Measurements from ENCODE around the gene DLL1. TPM values are rescaled to one million over a fixed set of nuclear protein-coding genes. Genes with fewer than 3 reads are reported as not detected.

DLL1 gene
- total RNA-seq, 5 donors from 2014 or later (not counting 1 experiment from before 2014, with no cell fraction given), result 3.3 to 8.6 (median 4.7) TPM

DNA sequence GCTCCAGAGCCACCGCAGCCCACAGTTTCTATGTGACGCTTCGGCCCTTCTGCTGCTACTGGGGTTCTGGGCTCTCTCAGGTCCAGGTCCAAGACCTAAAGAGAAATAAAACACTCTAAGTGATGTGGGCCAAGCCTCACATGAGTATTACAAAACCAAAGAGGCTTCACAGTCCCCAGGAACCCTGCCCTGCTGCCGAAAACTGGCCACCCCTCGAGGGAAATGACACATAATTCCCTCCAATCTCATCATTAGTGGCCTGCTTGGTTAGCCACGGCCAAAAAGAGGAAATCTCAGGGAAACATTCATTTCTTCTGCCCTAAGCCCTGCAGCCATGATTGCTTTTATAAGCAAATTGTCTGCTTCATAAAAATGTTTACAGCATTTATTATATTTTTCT lies 32.5 kb downstream of the DLL1 start:
- Mint-ChIP-seq H3K4me3 (no peak overlapping the region), H3K4me1 (peaks cover 0 to 3% (median 0%) of the 10 kb centered on the region in 3 donors), H3K36me3 (no peaks in the 10 kb centered on the region), H3K27ac (no peak overlapping the region), H3K27me3 (peaks cover 15 to 20% of the 10 kb centered on the region in 2 donors), H3K9me3 (no peaks in the 10 kb centered on the region)
- CTCF ChIA-PET, result no interaction called here
- WGBS (ENCODE audit: insufficient coverage), result 90% methylated on average over 5 of the region's 6 CpGs
- POLR2A ChIA-PET, result no interaction called here
- Histone ChIP-seq H3K36me3 (ENCODE audit: control insufficient read depth in 2 of 2, extremely low read depth in 1 of 2, insufficient read depth in 1 of 2, low read length in 1 of 2) (no peaks in the 10 kb centered on the region), H3K4me1 (ENCODE audit: control insufficient read depth in 1 of 2, extremely low read depth in 1 of 2, insufficient read depth in 2 of 2, low read length in 2 of 2) (no peaks in the 10 kb centered on the region), H3K27me3 (replicated peaks in 1 of 2; ENCODE audit: control insufficient read depth in 2 of 2, extremely low read depth in 1 of 2, insufficient read depth in 2 of 2, low read length in 1 of 2) (peaks cover 0 to 35% of the 10 kb centered on the region in 2 experiments), H3K4me3 (ENCODE audit: control insufficient read depth in 1 of 2, extremely low read depth in 1 of 2, low read length in 1 of 2) (no peak overlapping the region), H3K9me3 (no peaks in the 10 kb centered on the region), H3K27ac (ENCODE audit: low read length) (no peak overlapping the region)
- DNase-seq (no peak), ATAC-seq (replicated peaks in 1 of 4) (no peak)

DNA sequence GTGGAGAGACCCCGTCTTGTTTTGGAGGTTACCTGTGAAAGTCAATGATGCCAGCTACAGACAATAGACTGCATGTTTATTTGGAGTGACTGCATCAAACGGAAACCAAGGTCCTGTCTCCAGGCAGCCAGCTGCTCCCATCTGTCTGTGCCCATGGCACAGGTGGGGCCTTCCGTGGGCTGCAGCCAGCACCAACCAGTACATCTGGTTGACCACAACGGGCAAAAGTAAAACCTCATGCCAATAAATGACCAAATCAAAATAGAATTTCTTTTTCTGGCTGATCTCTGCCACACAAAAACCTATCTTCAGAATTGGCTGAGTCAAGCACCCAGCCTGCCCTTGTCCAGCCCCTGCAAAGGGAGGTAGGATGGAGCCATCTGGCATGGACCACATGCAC lies 33.5 kb downstream of the DLL1 start:
- Histone ChIP-seq H3K4me3 (ENCODE audit: control insufficient read depth in 1 of 2, extremely low read depth in 1 of 2, low read length in 1 of 2) (no peak overlapping the region), H3K9me3 (no peaks in the 10 kb centered on the region), H3K36me3 (ENCODE audit: control insufficient read depth in 2 of 2, extremely low read depth in 1 of 2, insufficient read depth in 1 of 2, low read length in 1 of 2) (no peaks in the 10 kb centered on the region), H3K27ac (ENCODE audit: low read length) (no peak overlapping the region), H3K4me1 (ENCODE audit: control insufficient read depth in 1 of 2, extremely low read depth in 1 of 2, insufficient read depth in 2 of 2, low read length in 2 of 2) (no peaks in the 10 kb centered on the region), H3K27me3 (replicated peaks in 1 of 2; ENCODE audit: control insufficient read depth in 2 of 2, extremely low read depth in 1 of 2, insufficient read depth in 2 of 2, low read length in 1 of 2) (peaks cover 0 to 36% of the 10 kb centered on the region in 2 experiments)
- ATAC-seq (replicated peaks in 1 of 4), result no peak
- H3K36me3 Mint-ChIP-seq, result no peaks in the 10 kb centered on the region
- H3K27me3 Mint-ChIP-seq, result peaks cover 9 to 13% of the 10 kb centered on the region in 2 donors
- no peaks in the 10 kb centered on the region for H3K4me1 Mint-ChIP-seq
- ChIA-PET CTCF (no interaction called here), POLR2A (no interaction called here)
- no peaks in the 10 kb centered on the region for H3K9me3 Mint-ChIP-seq
- H3K4me3 Mint-ChIP-seq, result no peak overlapping the region
- 72% methylated on average over 3 of the region's 4 CpGs for WGBS (ENCODE audit: insufficient coverage)
- DNase-seq, result no peak
- H3K27ac Mint-ChIP-seq, result no peak overlapping the region

DNA sequence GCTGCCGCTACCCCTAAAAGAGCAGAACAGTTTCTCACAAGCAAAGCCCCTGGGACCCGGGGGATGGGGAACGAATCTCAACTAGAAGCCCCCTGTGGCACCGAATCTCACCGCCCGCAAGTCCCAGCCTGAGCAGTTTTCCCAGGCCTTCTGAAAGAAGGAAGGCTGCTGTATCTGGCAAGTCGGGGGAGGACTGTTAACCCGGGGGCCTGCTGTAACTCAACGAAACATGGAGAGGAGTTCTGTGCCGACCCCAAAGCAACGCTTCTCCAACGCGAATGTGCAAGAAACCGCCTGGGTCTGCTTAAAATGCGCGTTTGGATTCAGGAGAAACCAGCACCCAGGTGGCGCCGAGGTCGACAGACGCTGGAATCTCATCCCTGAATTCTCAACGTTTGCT lies 34.2 kb downstream of the DLL1 start:
- CTCF ChIA-PET, result no interaction called here
- WGBS (ENCODE audit: insufficient coverage), result 89% methylated on average over 16 of the region's 21 CpGs
- H3K4me3 Mint-ChIP-seq, result no peak overlapping the region

DNA sequence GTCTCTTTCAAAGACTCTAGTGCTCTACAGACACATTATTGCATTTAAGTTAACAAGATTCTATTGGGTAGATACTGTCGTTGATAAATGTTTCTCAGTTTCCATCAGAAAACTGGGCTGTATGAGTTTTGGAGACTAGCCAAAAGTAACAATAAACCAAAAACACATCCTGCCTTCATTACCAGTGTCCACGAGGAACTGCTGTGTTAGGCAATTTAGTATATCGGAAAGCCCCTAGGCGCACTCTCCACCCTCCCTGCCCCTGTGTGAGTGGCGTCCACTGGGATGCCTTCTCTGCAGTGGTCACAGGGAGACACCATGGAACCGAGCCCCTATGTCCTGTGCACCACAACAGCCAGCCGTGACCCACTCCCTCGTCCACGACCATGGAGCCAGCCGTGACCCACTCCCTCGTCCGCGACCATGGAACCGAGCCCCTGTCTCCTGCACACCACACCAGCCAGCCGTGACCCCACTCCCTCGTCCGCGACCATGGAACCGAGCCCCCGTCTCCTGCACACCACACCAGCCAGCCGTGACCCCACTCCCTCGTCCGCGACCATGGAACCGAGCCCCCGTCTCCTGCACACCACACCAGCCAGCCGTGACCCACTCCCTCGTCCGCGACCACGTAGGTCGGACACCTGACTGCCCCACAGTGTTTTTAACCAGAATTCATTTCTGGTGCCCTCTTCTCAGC lies 35.3 kb downstream of the DLL1 start:
- Mint-ChIP-seq H3K9me3 (no peaks in the 10 kb centered on the region), H3K36me3 (no peaks in the 10 kb centered on the region), H3K27me3 (peaks cover 9 to 11% of the 10 kb centered on the region in 2 donors), H3K4me3 (no peak overlapping the region), H3K27ac (no peak overlapping the region), H3K4me1 (no peaks in the 10 kb centered on the region)
- Histone ChIP-seq H3K27me3 (replicated peaks in 1 of 2; ENCODE audit: control insufficient read depth in 2 of 2, extremely low read depth in 1 of 2, insufficient read depth in 2 of 2, low read length in 1 of 2) (peaks cover 0 to 29% of the 10 kb centered on the region in 2 experiments), H3K4me1 (ENCODE audit: control insufficient read depth in 1 of 2, extremely low read depth in 1 of 2, insufficient read depth in 2 of 2, low read length in 2 of 2) (no peaks in the 10 kb centered on the region), H3K4me3 (ENCODE audit: control insufficient read depth in 1 of 2, extremely low read depth in 1 of 2, low read length in 1 of 2) (no peak overlapping the region), H3K9me3 (no peaks in the 10 kb centered on the region), H3K27ac (ENCODE audit: low read length) (no peak overlapping the region), H3K36me3 (ENCODE audit: control insufficient read depth in 2 of 2, extremely low read depth in 1 of 2, insufficient read depth in 1 of 2, low read length in 1 of 2) (no peaks in the 10 kb centered on the region)
- ChIA-PET CTCF (no interaction called here), POLR2A (no interaction called here)
- ATAC-seq (replicated peaks in 1 of 4) (no peak), DNase-seq (no peak)
- WGBS (ENCODE audit: insufficient coverage), result 90% methylated on average over 23 of the region's 32 CpGs

More for the DNA sequence above, 34.2 kb downstream of the DLL1 start:
- ATAC-seq (replicated peaks in 1 of 4) (no peak), DNase-seq (no peak)
- POLR2A ChIA-PET, result no interaction called here
- Mint-ChIP-seq H3K27ac (no peak overlapping the region), H3K36me3 (no peaks in the 10 kb centered on the region), H3K27me3 (peaks cover 9 to 13% of the 10 kb centered on the region in 2 donors), H3K9me3 (no peaks in the 10 kb centered on the region), H3K4me1 (no peaks in the 10 kb centered on the region)
- Histone ChIP-seq H3K27me3 (replicated peaks in 1 of 2; ENCODE audit: control insufficient read depth in 2 of 2, extremely low read depth in 1 of 2, insufficient read depth in 2 of 2, low read length in 1 of 2) (peaks cover 0 to 31% of the 10 kb centered on the region in 2 experiments), H3K36me3 (ENCODE audit: control insufficient read depth in 2 of 2, extremely low read depth in 1 of 2, insufficient read depth in 1 of 2, low read length in 1 of 2) (no peaks in the 10 kb centered on the region), H3K4me1 (ENCODE audit: control insufficient read depth in 1 of 2, extremely low read depth in 1 of 2, insufficient read depth in 2 of 2, low read length in 2 of 2) (no peaks in the 10 kb centered on the region), H3K27ac (ENCODE audit: low read length) (no peak overlapping the region), H3K4me3 (ENCODE audit: control insufficient read depth in 1 of 2, extremely low read depth in 1 of 2, low read length in 1 of 2) (no peak overlapping the region), H3K9me3 (no peaks in the 10 kb centered on the region)

DNA sequence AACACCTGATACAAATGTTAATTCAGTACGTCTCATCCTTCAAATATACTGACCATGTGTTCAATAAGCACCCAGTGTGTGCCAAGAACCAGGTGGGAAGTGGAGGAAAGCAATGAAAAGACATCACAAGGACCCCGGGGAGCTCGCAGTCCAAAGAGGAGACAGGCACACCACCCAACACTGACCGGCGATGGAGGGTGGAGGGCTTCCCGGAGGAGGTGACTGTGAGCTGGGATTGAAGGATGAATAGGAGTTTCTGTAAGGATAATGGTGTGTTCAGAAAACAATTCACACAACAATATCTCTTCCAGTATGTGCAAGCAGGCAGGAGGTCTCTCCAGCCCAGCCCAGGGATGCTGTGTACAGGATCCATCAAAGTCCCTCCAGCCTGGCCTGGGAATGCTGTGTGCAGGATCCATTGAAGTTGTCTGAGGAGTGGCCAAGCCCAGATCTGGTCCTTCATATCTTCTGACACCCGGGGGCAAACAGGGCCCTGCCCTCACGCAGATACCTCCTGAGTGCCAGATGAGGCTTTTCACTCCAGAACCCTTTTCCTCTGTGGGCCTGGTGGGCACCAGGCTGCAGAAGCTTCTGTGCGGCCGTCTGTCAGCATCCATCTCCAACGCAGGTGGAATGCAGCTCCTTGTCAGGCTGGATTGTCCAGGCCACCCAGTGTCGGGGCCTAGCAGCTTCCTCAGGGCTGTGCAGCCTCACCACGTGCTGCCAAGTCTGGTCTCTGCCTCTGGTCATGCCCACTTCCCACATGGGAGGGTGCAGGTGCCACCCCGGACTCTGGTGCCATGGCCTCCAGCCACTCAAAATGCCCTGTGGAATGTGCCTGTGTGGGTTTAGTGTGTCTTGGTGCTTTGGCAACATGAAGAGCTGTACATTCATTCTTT lies 36.3 kb downstream of the DLL1 start:
- H3K4me3 ChIP-seq (ENCODE audit: control insufficient read depth in 1 of 2, extremely low read depth in 1 of 2, low read length in 1 of 2), result no peak overlapping the region
- H3K36me3 ChIP-seq (ENCODE audit: control insufficient read depth in 2 of 2, extremely low read depth in 1 of 2, insufficient read depth in 1 of 2, low read length in 1 of 2), result no peaks in the 10 kb centered on the region
- WGBS (ENCODE audit: insufficient coverage), result 93% methylated on average over 6 of the region's 14 CpGs
- ATAC-seq (replicated peaks in 1 of 4), result no peak
- Mint-ChIP-seq H3K9me3 (no peaks in the 10 kb centered on the region), H3K27me3 (peaks cover 9 to 11% of the 10 kb centered on the region in 2 donors), H3K4me3 (no peak overlapping the region), H3K27ac (no peak overlapping the region), H3K4me1 (no peaks in the 10 kb centered on the region), H3K36me3 (no peaks in the 10 kb centered on the region)
- peaks cover 0 to 33% of the 10 kb centered on the region in 2 experiments for H3K27me3 ChIP-seq (replicated peaks in 1 of 2; ENCODE audit: control insufficient read depth in 2 of 2, extremely low read depth in 1 of 2, insufficient read depth in 2 of 2, low read length in 1 of 2)
- H3K9me3 ChIP-seq, result no peaks in the 10 kb centered on the region
- DNase-seq, result no peak
- no peak overlapping the region for H3K27ac ChIP-seq (ENCODE audit: low read length)
- CTCF ChIA-PET, result no interaction called here
- POLR2A ChIA-PET, result no interaction called here
- H3K4me1 ChIP-seq (ENCODE audit: control insufficient read depth in 1 of 2, extremely low read depth in 1 of 2, insufficient read depth in 2 of 2, low read length in 2 of 2), result no peaks in the 10 kb centered on the region

DNA sequence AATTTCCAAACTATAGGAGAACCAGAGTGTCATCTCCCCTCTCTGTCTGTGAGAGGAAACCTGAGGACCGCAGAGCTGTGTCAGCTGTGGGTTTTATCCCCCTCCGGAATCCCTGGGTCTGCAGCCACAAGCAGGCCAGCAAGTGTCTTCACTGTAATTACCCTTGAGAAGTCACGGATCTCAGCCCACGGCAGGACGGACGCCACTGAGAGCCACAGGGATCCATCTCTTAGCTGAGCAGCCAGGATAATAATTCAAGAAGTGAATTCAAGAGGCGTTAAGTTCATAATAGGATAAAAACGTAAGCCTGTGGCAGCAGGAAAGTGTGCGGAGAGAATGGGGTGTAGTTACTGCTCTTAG lies 37.0 kb downstream of the DLL1 start:
- H3K9me3 ChIP-seq, result no peaks in the 10 kb centered on the region
- no peaks in the 10 kb centered on the region for H3K36me3 ChIP-seq (ENCODE audit: control insufficient read depth in 2 of 2, extremely low read depth in 1 of 2, insufficient read depth in 1 of 2, low read length in 1 of 2)
- H3K27ac ChIP-seq (ENCODE audit: low read length), result no peak overlapping the region
- Mint-ChIP-seq H3K36me3 (no peaks in the 10 kb centered on the region), H3K27me3 (peaks cover 9 to 10% of the 10 kb centered on the region in 2 donors), H3K9me3 (no peaks in the 10 kb centered on the region), H3K27ac (no peak overlapping the region), H3K4me3 (no peak overlapping the region), H3K4me1 (no peaks in the 10 kb centered on the region)
- CTCF ChIA-PET, result no interaction called here
- 88% methylated on average over 6 of the region's 9 CpGs for WGBS (ENCODE audit: insufficient coverage)
- peaks cover 0 to 35% of the 10 kb centered on the region in 2 experiments for H3K27me3 ChIP-seq (replicated peaks in 1 of 2; ENCODE audit: control insufficient read depth in 2 of 2, extremely low read depth in 1 of 2, insufficient read depth in 2 of 2, low read length in 1 of 2)
- H3K4me3 ChIP-seq (ENCODE audit: control insufficient read depth in 1 of 2, extremely low read depth in 1 of 2, low read length in 1 of 2), result no peak overlapping the region
- DNase-seq, result no peak
- H3K4me1 ChIP-seq (ENCODE audit: control insufficient read depth in 1 of 2, extremely low read depth in 1 of 2, insufficient read depth in 2 of 2, low read length in 2 of 2), result no peaks in the 10 kb centered on the region
- POLR2A ChIA-PET, result no interaction called here
- no peak for ATAC-seq (replicated peaks in 1 of 4)

Measured in T-cell (primary cell).